GM12865 (cell line): Measurements from ENCODE around the gene MAP3K19.
A peak's percentile ranks its signal among the peaks of the same experiment; 100 is the strongest.

ENCODE experiments used
- DNase-seq: peaks from one replicate; pipeline ENCODE4 v3.0.0; 2010; ENCODE audit warnings: low read depth
- H3K4me3 ChIP-seq: 2 replicates; pipeline ENCODE4 v1.5.1; 2011; ENCODE audit warnings: mild to moderate bottlenecking, low read depth, low read length, control low read depth
- CTCF ChIP-seq: IDR thresholded peaks from 2 replicates; pipeline ENCODE4 v1.5.1; 2011; ENCODE audit warnings: low read length, control low read depth, low read depth, inconsistent platforms; ENCODE audit not compliant: insufficient read depth; ENCODE audit errors: missing control alignments

The MAP3K19 gene

GRCh38 chr2:135066710-135067109, 19.5 kb upstream of the MAP3K19 start:
- DNase-seq, result no peak
- TF ChIP-seq CTCF, result no peak
- no peak overlapping the region for H3K4me3 ChIP-seq

GRCh38 chr2:135064149-135064548, 16.9 kb upstream of the MAP3K19 start:
- no peak for DNase-seq
- TF ChIP-seq CTCF, result no peak
- no peak overlapping the region for H3K4me3 ChIP-seq

- no peak overlapping the region for H3K4me3 ChIP-seq
- DNase-seq, result no peak
- no peak for TF ChIP-seq CTCF
Observed at GRCh38 chr2:135063210-135063609, 16.0 kb upstream of the MAP3K19 start.

GRCh38 chr2:135059577-135059976, 12.3 kb upstream of the MAP3K19 start:
- no peak for DNase-seq
- H3K4me3 ChIP-seq, result no peak overlapping the region
- no peak for TF ChIP-seq CTCF

- no peak overlapping the region for H3K4me3 ChIP-seq
- TF ChIP-seq CTCF, result no peak
- DNase-seq, result no peak
Observed at GRCh38 chr2:135056790-135057189, 9.5 kb upstream of the MAP3K19 start.

GRCh38 chr2:135055182-135055786, 8.0 kb upstream of the MAP3K19 start:
- DNase-seq, result no peak
- H3K4me3 ChIP-seq, result no peak overlapping the region
- TF ChIP-seq CTCF, result no peak

GRCh38 chr2:135052997-135053474, 5.8 kb upstream of the MAP3K19 start:
- H3K4me3 ChIP-seq, result peak overlapping the region; percentile 90
- peak; percentile 65 for DNase-seq
- no peak for TF ChIP-seq CTCF
